Stimulated activated naive CD8-positive, alpha-beta T cell treated with anti-CD3 and anti-CD28 coated beads, Interleukin-15, amount 100 ng/mL, for 72 hours (primary cell): ENCODE data around the gene IL16.
"Not testable (repeated sequence)": the region's sequence is repeated elsewhere in the genome, so short reads cannot be mapped to it uniquely, and the experiment has no call there.

Experiments
- ATAC-seq: fragments of 150-1000 bp; cut with Tn5 transposase; 2 replicates; pipeline ENCODE4 v1.10.0; 2021; ENCODE audit warnings: mild to moderate bottlenecking, moderate library complexity
- DNase-seq, 2 donors: peaks; one replicate each; pipeline ENCODE4 v3.0.0; 2021 to 2022
- H3K27ac Mint-ChIP-seq, 2 donors: one replicate each; pipeline ENCODE4 v1.8.0; 2022; ENCODE audit warnings: mild to moderate bottlenecking in 2 of 2, mixed read lengths in 2 of 2, moderate library complexity in 2 of 2
- H3K27me3 Mint-ChIP-seq: one replicate; pipeline ENCODE4 v1.8.0; 2022; ENCODE audit warnings: mixed read lengths
- H3K4me1 Mint-ChIP-seq: one replicate; pipeline ENCODE4 v1.8.0; 2022; ENCODE audit warnings: mild to moderate bottlenecking, mixed read lengths
- H3K4me3 Mint-ChIP-seq, 2 donors: one replicate each; pipeline ENCODE4 v1.8.0; 2022; ENCODE audit warnings: mild to moderate bottlenecking in 2 of 2, mixed read lengths in 2 of 2, moderate library complexity in 1 of 2
- H3K9me3 Mint-ChIP-seq, 2 donors: one replicate each; pipeline ENCODE4 v1.8.0; 2022; ENCODE audit warnings: mixed read lengths in 2 of 2

Gene IL16

DNA sequence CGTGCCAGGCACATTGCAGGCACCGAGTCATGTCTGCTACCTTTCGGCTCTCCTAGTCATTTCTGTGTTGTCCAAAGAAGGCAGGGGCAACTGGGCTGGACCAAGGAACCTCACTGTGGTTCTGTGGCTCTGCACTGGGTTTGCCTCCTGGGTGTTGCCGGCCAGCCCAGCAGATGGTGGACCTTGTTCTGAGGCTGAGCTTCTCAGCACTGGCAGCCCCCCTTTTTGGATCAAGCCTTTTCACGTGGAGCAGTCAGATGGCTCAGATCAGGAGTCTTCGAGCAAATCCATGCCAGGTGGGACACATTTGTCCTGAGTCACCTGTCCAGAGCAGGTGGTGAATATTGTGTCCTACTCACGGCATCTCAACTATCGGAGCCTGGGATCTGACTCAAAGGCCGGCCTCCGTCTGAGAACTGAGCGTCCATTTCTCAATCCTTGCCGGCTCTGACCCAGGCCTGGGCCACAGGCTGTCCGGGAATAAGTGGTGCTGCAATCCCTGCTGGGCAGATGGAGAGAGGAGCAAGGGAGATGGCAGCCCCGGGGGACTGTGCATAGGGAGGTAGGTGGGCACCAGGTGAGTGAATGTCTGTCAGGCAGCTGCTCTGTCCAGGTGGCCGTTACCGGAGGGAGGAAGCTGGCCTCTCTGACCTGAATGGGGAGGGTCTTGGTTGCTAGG lies at the start of gene IL16:
IL16 (plus strand) TSS at position 304 of the 679 bp plus-strand sequence. CDS start 28,521 bp downstream, outside the sequence.
- DNase-seq (no peak), ATAC-seq (no peak)
- Mint-ChIP-seq H3K27me3 (peaks cover 9% of the 10 kb centered on the region), H3K4me1 (no peaks in the 10 kb centered on the region), H3K4me3 (no peak within 1 kb of the TSS), H3K27ac (peak within 1 kb of the TSS in 1 of 2 donors; percentile 14), H3K9me3 (no peaks in the 10 kb centered on the region)

DNA sequence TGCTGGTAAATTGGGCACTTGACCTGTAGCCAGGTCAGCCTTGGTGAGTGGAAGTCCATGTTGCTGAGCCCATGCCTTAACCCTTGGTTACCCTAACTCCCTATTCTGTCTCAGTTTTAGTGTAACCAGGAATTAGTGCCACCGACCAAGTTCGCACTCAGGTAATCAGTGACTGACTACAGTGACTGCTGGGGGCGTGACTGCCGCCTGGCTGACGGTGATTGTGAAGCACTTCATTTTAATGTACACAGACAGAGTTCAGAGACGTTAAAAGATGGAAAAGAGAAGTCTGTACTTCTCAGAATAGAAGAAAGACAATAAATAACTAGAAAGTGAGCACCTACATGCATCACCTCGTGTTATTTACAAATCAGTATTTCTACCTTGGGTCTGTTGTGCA lies 45.3 kb upstream of the IL16 start:
- Mint-ChIP-seq H3K27ac (no peak overlapping the region), H3K9me3 (no peaks in the 10 kb centered on the region), H3K4me1 (no peaks in the 10 kb centered on the region)

DNA sequence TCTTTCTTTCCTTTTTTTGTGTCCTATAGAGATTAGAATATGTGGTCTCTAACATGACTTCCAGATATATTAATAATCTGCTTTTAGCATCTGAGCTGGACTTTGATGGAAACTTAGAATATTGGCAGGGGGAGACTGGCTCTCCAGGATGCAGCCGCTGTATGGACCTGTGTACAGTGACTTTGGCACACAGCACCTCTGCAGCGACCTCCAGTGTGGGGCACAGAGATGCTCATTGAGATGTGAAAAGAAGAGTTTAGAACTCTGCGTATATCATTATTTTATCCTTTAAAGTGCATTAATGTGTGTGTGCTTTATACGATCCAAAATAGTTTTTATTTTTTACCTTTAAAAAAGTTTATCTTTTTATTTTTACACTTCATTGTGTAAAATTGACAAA lies 44.3 kb upstream of the IL16 start:
- DNase-seq (no peak), ATAC-seq (no peak)
- Mint-ChIP-seq H3K4me3 (no peak overlapping the region), H3K27ac (peak overlapping the region in 1 of 2 donors; percentile 13), H3K27me3 (no peaks in the 10 kb centered on the region), H3K9me3 (no peaks in the 10 kb centered on the region), H3K4me1 (no peaks in the 10 kb centered on the region)

More for the DNA sequence above, 45.3 kb upstream of the IL16 start:
- Mint-ChIP-seq H3K27me3 (no peaks in the 10 kb centered on the region), H3K4me3 (no peak overlapping the region)
- DNase-seq (no peak), ATAC-seq (no peak)

DNA sequence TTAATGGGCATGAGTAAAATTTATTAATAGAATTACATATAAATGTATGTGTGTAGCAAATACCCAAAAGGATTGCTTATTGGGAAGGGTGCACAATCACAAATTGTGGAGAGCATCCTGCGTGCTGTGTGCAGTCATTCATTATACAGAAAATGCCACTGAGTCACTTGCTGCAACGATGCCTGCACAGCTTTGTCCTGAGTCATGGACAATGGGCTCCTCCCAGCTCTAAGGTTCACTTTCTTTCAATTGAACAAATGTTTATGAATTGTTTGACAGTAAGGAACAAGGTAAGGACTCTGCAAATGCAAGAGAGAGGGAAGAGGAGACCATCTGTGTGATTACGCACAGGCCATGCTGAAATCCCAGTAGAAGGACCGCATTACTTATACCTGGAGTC lies 43.9 kb upstream of the IL16 start:
- H3K9me3 Mint-ChIP-seq = no peaks in the 10 kb centered on the region

DNA sequence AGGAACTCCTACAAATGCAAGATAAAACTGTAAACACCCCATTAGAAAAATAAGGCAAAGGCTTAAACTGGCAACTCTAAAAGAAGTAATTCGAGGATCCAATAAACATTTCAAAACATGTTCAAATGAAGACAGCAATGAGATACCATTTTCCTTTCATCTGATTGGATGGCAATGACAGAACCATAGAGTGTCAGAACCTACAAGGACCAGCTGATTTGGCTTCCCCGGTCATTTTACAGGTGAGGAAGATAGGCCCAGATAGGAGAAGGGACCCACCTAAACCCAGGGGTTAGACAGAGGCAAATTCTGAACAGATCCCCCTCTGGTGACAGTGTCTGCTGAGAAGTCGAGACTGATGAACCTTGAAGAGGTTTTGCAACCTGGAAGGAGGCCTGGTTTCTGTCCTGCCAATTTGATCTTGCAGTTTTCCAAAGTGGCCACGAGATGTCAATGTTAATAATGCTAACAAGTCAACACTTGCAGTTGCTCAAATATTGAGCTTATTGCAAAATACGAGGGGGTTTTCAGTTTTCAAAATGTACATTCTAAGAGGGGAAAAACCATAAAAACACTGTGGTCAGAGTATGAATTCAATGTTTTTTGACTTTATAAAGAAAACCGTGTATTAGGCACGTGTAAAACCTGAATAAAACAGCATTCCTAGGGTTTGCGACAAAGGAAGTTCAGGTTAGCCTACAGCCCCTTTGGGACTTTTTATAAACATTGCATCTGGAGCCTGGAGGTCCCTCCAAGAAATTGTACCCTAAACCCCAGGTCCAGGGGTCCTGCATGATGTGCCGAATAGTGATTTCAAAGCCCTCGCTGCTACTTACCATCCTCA lies 41.1 kb upstream of the IL16 start:
- Mint-ChIP-seq H3K27ac (no peak overlapping the region), H3K27me3 (no peaks in the 10 kb centered on the region), H3K9me3 (no peaks in the 10 kb centered on the region), H3K4me1 (peaks cover 1% of the 10 kb centered on the region), H3K4me3 (no peak overlapping the region)
- ATAC-seq (peak; percentile 58), DNase-seq (peak in 1 of 2 donors; percentile 25)

More for the DNA sequence above, 43.9 kb upstream of the IL16 start:
- no peaks in the 10 kb centered on the region for H3K27me3 Mint-ChIP-seq
- no peak overlapping the region for H3K27ac Mint-ChIP-seq
- DNase-seq (no peak), ATAC-seq (no peak)
- H3K4me3 Mint-ChIP-seq = no peak overlapping the region
- no peaks in the 10 kb centered on the region for H3K4me1 Mint-ChIP-seq

DNA sequence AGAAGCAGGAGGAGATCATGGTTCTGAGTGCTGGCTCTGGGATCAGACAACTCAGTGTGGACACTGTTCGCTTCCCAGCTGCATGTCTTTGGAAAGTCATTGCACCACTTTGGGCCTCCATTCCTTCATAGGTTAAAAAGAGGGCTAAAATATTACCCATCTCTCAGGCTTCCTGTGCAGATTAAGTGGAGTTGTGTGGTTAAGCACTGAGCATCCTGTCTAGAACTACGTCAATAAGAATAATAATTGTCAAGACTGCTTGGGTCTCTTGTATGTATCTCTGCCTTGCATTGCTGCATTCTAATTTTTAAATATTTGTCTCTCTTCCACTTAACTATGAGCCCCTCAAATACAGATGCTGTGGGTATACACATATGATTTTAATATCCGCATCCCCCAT lies 40.4 kb upstream of the IL16 start:
- H3K9me3 Mint-ChIP-seq = no peaks in the 10 kb centered on the region
- DNase-seq = no peak
- peaks cover 8% of the 10 kb centered on the region for H3K4me1 Mint-ChIP-seq
- no peaks in the 10 kb centered on the region for H3K27me3 Mint-ChIP-seq
- ATAC-seq = no peak
- H3K27ac Mint-ChIP-seq = no peak overlapping the region
- H3K4me3 Mint-ChIP-seq = no peak overlapping the region

DNA sequence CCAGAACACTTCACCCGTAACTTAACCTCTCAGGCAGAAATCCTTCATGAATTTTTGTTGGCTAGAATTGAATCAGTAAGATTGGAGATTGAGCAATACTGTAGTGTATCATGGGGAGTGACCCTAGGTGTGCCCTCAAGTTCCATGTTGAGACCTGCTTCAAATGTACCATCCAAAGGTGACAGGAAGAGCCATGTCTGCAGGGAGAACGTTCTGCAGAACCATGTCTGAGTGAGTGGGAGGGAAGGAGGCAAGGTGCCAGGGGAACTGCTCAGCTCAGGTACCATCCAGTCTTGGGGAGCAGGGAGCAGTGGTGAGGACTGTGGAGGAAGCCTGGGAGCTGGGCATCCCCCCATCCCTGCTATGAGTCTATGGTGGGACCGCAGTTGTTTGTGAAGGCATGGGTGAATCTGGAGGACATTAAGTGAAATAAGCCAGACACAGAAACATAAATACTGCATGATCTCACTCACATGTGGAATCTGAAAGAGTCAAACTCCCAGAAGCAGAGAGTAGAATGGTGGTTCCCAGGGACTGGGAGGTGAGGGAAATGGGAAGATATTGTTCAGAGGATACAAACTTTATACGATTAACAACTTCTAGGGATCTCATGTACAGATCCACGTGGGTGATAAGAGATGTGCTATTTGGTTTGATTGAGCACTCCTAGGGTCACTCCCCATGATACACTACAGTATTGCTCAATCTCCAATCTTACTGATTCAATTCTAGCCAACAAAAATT lies 39.3 kb upstream of the IL16 start:
- H3K9me3 Mint-ChIP-seq = no peaks in the 10 kb centered on the region
- no peak for DNase-seq
- no peak for ATAC-seq
- no peaks in the 10 kb centered on the region for H3K27me3 Mint-ChIP-seq
- peak overlapping the region in 1 of 2 donors; percentile 5 for H3K27ac Mint-ChIP-seq
- no peak overlapping the region for H3K4me3 Mint-ChIP-seq
- H3K4me1 Mint-ChIP-seq = peaks cover 19% of the 10 kb centered on the region

DNA sequence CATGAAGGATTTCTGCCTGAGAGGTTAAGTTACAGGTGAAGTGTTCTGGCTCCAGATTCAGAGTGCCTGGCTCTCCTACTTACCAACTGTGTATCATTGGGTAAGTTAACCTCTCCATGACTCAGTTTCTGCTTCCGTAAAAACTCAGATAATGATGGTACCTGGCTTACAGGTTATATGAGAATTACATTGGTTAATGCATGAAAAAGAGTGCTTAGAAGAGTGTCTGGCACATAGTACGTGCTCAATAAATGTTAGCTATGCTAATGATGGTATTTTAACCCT lies 38.8 kb upstream of the IL16 start:
- no peaks in the 10 kb centered on the region for H3K27me3 Mint-ChIP-seq
- H3K9me3 Mint-ChIP-seq = no peaks in the 10 kb centered on the region
- H3K4me1 Mint-ChIP-seq = peaks cover 21% of the 10 kb centered on the region
- ATAC-seq (no peak), DNase-seq (no peak)
- H3K4me3 Mint-ChIP-seq = no peak overlapping the region
- no peak overlapping the region for H3K27ac Mint-ChIP-seq

DNA sequence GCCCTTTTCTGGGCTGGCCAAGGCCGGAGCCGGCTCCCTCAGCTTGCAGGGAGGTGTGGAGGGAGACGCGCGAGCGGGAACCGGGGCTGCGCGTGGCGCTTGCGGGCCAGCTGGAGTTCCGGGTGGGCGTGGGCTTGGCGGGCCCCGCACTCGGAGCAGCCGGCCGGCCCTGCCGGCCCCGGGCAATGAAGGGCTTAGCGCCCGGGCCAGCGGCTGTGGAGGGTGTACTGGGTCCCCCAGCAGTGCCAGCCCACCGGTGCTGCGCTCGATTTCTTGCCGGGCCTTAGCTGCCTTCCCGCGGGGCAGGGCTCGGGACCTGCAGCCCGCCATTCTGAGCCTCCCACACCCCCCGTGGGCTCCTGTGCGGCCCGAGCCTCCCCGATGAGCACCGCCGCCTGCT lies 38.1 kb upstream of the IL16 start:
- H3K9me3 Mint-ChIP-seq, H3K4me3 Mint-ChIP-seq, H3K27me3 Mint-ChIP-seq, ATAC-seq, DNase-seq, H3K27ac Mint-ChIP-seq: not testable (repeated sequence)
- peaks cover 21% of the 10 kb centered on the region for H3K4me1 Mint-ChIP-seq

DNA sequence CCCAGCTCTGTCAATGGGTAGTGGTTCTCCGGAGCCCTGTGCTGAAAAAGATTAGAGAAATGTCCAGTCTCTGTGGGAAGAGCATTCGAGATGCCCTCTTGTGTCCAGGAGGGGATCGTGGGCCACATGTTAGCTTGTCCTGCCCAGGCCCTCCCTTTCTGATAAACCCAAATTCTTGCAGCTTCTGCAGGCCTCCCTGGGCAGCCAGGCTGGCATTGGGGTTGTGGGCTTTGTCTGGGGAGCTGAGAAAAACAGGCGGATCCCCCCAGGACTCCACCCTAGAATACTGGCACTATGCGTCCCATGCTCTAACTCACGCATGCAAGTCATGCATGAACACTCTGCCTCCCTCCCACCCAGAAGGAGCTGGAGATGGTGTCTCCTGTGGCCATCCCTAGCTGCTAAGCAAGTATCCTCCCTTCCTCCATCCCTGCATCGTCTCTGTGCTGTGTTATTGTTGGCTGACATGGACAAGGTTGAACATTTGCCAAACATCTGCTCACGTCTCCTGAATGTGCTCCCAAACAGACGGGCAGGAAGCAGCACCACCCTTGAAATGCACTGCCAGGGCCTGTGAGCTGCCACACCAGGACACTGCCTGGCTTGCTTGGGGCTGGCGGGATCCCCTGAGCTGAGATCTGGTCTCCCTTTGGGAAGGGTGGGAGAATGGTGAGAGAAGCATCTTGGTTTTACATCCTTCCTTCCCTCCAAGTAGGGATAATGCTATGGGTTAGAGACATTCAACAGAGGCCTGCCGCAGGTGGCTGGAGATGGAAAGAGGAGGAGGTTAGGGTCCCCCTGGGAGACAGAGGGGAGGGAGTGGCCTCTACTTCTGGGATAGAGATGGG lies 36.1 kb upstream of the IL16 start:
- H3K4me1 Mint-ChIP-seq = peaks cover 29% of the 10 kb centered on the region
- H3K4me3 Mint-ChIP-seq = no peak overlapping the region
- no peak overlapping the region for H3K27ac Mint-ChIP-seq
- ATAC-seq (peak; percentile 13), DNase-seq (no peak)
- peaks cover 5% of the 10 kb centered on the region for H3K27me3 Mint-ChIP-seq
- H3K9me3 Mint-ChIP-seq = no peaks in the 10 kb centered on the region

DNA sequence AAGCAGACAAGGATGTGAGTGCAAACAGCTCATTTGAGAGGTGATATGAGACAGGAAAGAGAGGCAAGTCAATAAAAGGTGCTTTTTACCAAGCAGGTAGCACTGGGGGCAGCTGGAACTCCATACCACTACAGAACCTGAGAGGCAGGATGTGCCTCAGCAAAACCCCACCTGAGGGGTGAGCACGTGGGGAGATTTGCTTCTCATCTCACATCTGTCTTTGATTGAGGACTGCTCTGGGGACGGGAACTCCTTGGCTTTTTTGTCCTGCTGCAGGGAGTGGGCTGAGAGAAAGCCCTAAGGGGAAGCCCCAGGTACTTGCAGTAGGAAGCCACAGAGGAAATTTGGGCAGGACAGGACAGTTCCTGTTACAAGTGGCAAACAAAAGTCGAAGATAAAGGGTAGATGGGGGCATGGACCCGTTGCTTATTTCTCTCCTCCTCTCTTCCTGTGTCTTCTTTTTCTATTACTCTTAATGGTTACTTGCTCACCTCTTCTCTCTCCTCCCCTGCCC lies 35.5 kb upstream of the IL16 start:
- DNase-seq = peak in 1 of 2 donors; percentile 25
- Mint-ChIP-seq H3K27me3 (peaks cover 5% of the 10 kb centered on the region), H3K4me3 (peak overlapping the region; percentile 12 to 30), H3K9me3 (no peaks in the 10 kb centered on the region), H3K4me1 (peaks cover 29% of the 10 kb centered on the region), H3K27ac (peak overlapping the region; percentile 17 to 82)
- ATAC-seq = peak; percentile 78

DNA sequence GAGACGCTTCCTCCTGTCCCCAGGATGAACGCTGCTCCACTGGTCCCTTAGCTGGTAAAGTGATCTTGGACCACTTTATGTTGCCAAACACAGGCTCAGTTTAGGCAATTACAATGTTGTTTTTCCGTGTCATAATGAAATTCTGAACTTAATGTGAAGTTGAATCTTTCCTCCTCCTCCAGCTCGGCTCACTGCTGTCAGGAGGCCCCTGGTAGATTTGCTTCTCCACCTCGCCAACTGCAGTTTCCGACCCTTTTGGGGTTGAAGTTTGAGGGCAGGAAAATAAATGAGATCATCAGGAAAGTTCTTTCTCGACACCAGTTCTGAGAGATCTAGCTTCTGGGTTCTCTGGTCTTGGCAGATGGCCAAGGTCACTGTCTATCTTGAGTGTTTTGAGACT lies 34.8 kb upstream of the IL16 start:
- peaks cover 29% of the 10 kb centered on the region for H3K4me1 Mint-ChIP-seq
- DNase-seq (no peak), ATAC-seq (peak; percentile 51)
- H3K9me3 Mint-ChIP-seq = no peaks in the 10 kb centered on the region
- H3K27ac Mint-ChIP-seq = peak overlapping the region; percentile 17 to 82
- peaks cover 5% of the 10 kb centered on the region for H3K27me3 Mint-ChIP-seq
- H3K4me3 Mint-ChIP-seq = peak overlapping the region; percentile 32 to 41

DNA sequence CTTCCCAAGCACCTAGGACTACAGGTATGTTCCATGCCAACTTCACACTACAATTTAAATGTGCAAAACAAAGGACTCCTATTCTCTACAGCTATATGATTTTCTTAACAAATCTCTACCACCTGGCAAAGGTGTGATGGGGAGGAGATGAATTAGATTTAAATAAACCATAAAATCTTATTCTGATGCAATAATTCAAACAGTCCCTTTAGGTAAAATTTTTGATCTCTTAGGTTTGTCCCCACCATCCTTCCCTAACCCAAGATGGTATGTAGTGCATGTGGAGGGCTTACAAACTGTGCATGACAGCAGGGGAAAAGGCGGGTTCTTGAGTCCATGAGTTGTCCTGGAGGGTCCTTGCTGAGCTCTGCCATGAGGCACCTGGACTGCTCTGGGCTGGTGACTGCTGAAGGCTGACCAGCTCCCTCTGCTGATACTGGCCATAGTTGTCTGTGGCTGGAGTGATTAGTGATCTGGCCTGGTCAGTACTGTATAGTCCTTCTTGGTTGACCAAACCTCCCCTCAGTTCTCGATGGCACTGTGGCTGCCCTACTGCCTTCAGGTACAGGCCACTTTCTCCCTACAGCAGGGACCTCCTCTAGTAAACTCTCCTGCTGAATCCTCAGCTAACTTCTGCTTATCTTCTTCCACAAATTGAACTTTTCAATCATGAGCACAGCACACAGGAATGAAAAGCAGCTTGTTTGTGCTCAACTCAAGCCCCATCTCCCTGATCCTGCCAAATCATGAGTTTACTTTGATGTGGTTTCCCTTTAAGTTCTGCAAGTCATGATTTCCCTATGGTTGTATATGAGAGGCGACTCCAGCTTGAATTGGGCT lies 32.5 kb upstream of the IL16 start:
- H3K27ac Mint-ChIP-seq = peak overlapping the region in 1 of 2 donors; percentile 19
- ATAC-seq (no peak), DNase-seq (no peak)
- peaks cover 29% of the 10 kb centered on the region for H3K4me1 Mint-ChIP-seq
- peaks cover 5% of the 10 kb centered on the region for H3K27me3 Mint-ChIP-seq
- H3K9me3 Mint-ChIP-seq = no peaks in the 10 kb centered on the region
- no peak overlapping the region for H3K4me3 Mint-ChIP-seq

DNA sequence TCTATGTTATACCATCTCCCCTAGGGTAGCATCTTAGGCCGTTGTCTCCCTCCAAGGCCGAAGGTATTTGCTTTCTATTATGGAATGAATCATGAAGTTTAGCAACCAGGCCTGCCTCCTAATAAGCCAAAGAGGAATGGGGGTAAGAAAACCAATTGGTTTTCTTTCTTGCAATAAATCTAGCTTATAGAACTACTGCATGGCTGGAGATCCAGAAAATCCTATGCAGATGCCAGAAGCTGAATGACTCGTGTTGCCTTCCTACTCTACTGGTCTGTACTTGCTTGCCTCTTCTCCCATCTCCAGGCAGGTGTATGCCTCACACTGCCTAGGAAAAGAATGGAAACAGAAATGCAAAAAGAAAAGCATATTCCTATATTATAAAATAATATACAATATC lies 31.1 kb upstream of the IL16 start:
- H3K4me3 Mint-ChIP-seq = no peak overlapping the region
- no peaks in the 10 kb centered on the region for H3K9me3 Mint-ChIP-seq
- ATAC-seq (no peak), DNase-seq (no peak)
- peak overlapping the region in 1 of 2 donors; percentile 29 for H3K27ac Mint-ChIP-seq
- H3K4me1 Mint-ChIP-seq = peaks cover 29% of the 10 kb centered on the region
- H3K27me3 Mint-ChIP-seq = peaks cover 5% of the 10 kb centered on the region
